CD14-positive monocyte (primary cell): ENCODE results near the gene TAF11L5. TPM values are rescaled to one million over a fixed set of nuclear protein-coding genes. Genes with fewer than 3 reads are reported as not detected.
"Not testable (repeated sequence)": the region's sequence is repeated elsewhere in the genome, so short reads cannot be mapped to it uniquely, and the experiment has no call there.

Experiments used
- DNase-seq, 3 donors: peaks; one replicate each; pipeline ENCODE4 v3.0.0-alpha.2; 2011 to 2022
- H2AFZ ChIP-seq: 2 replicates; pipeline ENCODE4 v1.6.0; 2012; ENCODE audit warnings: mild to moderate bottlenecking, low read depth, low read length, inconsistent platforms; ENCODE audit not compliant: insufficient read depth, poor library complexity, severe bottlenecking
- H3K27ac ChIP-seq, 2 donors: 1 replicate in 1 of 2; 2 replicates in 1 of 2; pipeline ENCODE4 v1.5.1; 2012 to 2013; ENCODE audit warnings: low read length in 2 of 2, control low read depth in 1 of 2, inconsistent platforms in 1 of 2, low read depth in 1 of 2, mild to moderate bottlenecking in 1 of 2
- H3K27me3 ChIP-seq, 2 donors: one replicate each; pipeline versions ENCODE4 v1.6.0 to v1.6.1; 2011 to 2013; ENCODE audit warnings: low read length in 2 of 2; ENCODE audit not compliant: control insufficient read depth in 2 of 2, insufficient read depth in 2 of 2
- H3K36me3 ChIP-seq, 2 donors: replicated peaks in 1 of 2; 1 replicate in 1 of 2; 2 replicates in 1 of 2; pipeline versions ENCODE4 v1.5.1 to v1.6.1; 2012 to 2013; ENCODE audit warnings: low read length in 2 of 2, control low read depth in 1 of 2, inconsistent platforms in 1 of 2, mild to moderate bottlenecking in 1 of 2; ENCODE audit not compliant: insufficient read depth in 2 of 2, control insufficient read depth in 1 of 2
- H3K4me1 ChIP-seq, 2 donors: 1 replicate in 1 of 2; 2 replicates in 1 of 2; pipeline versions ENCODE4 v1.5.1 to v1.6.1; 2012 to 2013; ENCODE audit warnings: low read length in 2 of 2, control low read depth in 1 of 2, inconsistent platforms in 1 of 2, mild to moderate bottlenecking in 1 of 2, moderate library complexity in 1 of 2; ENCODE audit not compliant: insufficient read depth in 2 of 2, control insufficient read depth in 1 of 2
- H3K4me2 ChIP-seq: replicated peaks from 2 replicates; pipeline ENCODE3; 2012; ENCODE audit warnings: low read length, moderate library complexity, mild to moderate bottlenecking; ENCODE audit not compliant: poor library complexity, severe bottlenecking; ENCODE audit errors: extremely low read depth
- H3K4me3 ChIP-seq, 3 experiments: fragments of 200-600 bp in 1 of 3; sonication (generic) in 1 of 3; replicated peaks in 1 of 3; 1 replicate in 2 of 3; 2 replicates in 1 of 3; pipeline ENCODE4 v1.5.1; 2011 to 2013; ENCODE audit warnings: low read length in 3 of 3, mild to moderate bottlenecking in 3 of 3, control low read depth in 2 of 3, low read depth in 2 of 3, inconsistent platforms in 1 of 3, moderate library complexity in 1 of 3
- H3K79me2 ChIP-seq: 2 replicates; pipeline ENCODE4 v1.6.0; 2012; ENCODE audit warnings: mild to moderate bottlenecking, control low read depth, inconsistent platforms, low read length, moderate library complexity; ENCODE audit not compliant: insufficient read depth
- H3K9ac ChIP-seq: 2 replicates; pipeline ENCODE4 v1.6.0; 2017; ENCODE audit warnings: low read length, mild to moderate bottlenecking; ENCODE audit not compliant: insufficient read depth, poor library complexity, severe bottlenecking
- H3K9me3 ChIP-seq, 2 donors: replicated peaks in 1 of 2; 1 replicate in 1 of 2; 2 replicates in 1 of 2; pipeline versions ENCODE4 v1.5.1 to v1.6.1; 2012 to 2013; ENCODE audit warnings: low read length in 2 of 2, control low read depth in 1 of 2; ENCODE audit not compliant: control insufficient read depth in 1 of 2, insufficient read depth in 1 of 2
- H4K20me1 ChIP-seq: 2 replicates; pipeline ENCODE4 v1.6.0; 2012; ENCODE audit warnings: mild to moderate bottlenecking, low read length, control low read depth, moderate library complexity; ENCODE audit not compliant: insufficient read depth
- H3K27ac Mint-ChIP-seq, 7 donors: one replicate each; pipeline ENCODE4 v1.8.0; 2020; ENCODE audit warnings: mild to moderate bottlenecking in 7 of 7, mixed read lengths in 7 of 7, moderate library complexity in 6 of 7, inconsistent platforms in 2 of 7
- H3K27me3 Mint-ChIP-seq, 3 donors: one replicate each; pipeline ENCODE4 v1.8.0; 2021 to 2022; ENCODE audit warnings: low read depth in 3 of 3, mild to moderate bottlenecking in 3 of 3, mixed read lengths in 3 of 3, moderate library complexity in 3 of 3, inconsistent platforms in 1 of 3
- H3K36me3 Mint-ChIP-seq, 2 donors: one replicate each; pipeline ENCODE4 v1.8.0; 2020; ENCODE audit warnings: mixed read lengths in 2 of 2, inconsistent platforms in 1 of 2, mild to moderate bottlenecking in 1 of 2
- H3K4me1 Mint-ChIP-seq: one replicate; pipeline ENCODE4 v1.8.0; 2020; ENCODE audit warnings: mild to moderate bottlenecking, mixed read lengths
- H3K4me3 Mint-ChIP-seq, 2 donors: one replicate each; pipeline ENCODE4 v1.8.0; 2020; ENCODE audit warnings: mild to moderate bottlenecking in 2 of 2, mixed read lengths in 2 of 2, moderate library complexity in 1 of 2
- H3K9me3 Mint-ChIP-seq, 7 donors: one replicate each; pipeline ENCODE4 v1.8.0; 2020 to 2022; ENCODE audit warnings: mixed read lengths in 7 of 7, mild to moderate bottlenecking in 6 of 7, moderate library complexity in 6 of 7, inconsistent platforms in 2 of 7
- CTCF ChIP-seq: fragments of 200-600 bp; IDR thresholded peaks from one replicate; pipeline ENCODE4 v1.8.0; 2022; ENCODE audit warnings: antibody characterized with exemption, mild to moderate bottlenecking
- WGBS: methylation state at CpG from one replicate; pipeline ENCODE4 v1.1.5; 2013; ENCODE audit warnings: missing lambda C conversion rate; ENCODE audit not compliant: insufficient coverage; 5-methylcytosine and 5-hydroxymethylcytosine counted together
- intact Hi-C, 2 donors: fragments of 100-400 bp; cut with micrococcal nuclease; formaldehyde crosslinking; loops; one replicate each; pipeline versions ENCODE4 v1.15.0 to v1.15.1; 2023
- polyA plus RNA-seq, 3 donors: library from polyadenylated mRNA; depleted of rRNA in 1 of 3; unstranded in 2 of 3; stranded (reverse) in 1 of 3; fragments of 300-500 nt in 2 of 3; fragments of >200 nt in 1 of 3; fragmentation: Illumina TruSeq in 2 of 3; gene quantifications; 1 replicate in 2 of 3; 2 replicates in 1 of 3; pipeline ENCODE4 v1.2.3, GENCODE V29; 2012 to 2021

TAF11L5 gene
- polyA plus RNA-seq, 3 donors: not detected

- no peaks in the 10 kb centered on the region for H3K27me3 ChIP-seq
- no peaks in the 10 kb centered on the region for H3K79me2 ChIP-seq
- Mint-ChIP-seq H3K4me1 (no peaks in the 10 kb centered on the region), H3K27ac (no peak overlapping the region), H3K9me3 (peaks cover 7 to 15% (median 11%) of the 10 kb centered on the region in 7 donors), H3K36me3 (no peaks in the 10 kb centered on the region), H3K27me3 (peaks cover 0 to 1% (median 0%) of the 10 kb centered on the region in 3 donors), H3K4me3 (no peak overlapping the region)
- no peaks in the 10 kb centered on the region for H3K4me1 ChIP-seq
- no peak overlapping the region for H3K9ac ChIP-seq
- no peak overlapping the region for H3K27ac ChIP-seq
- peaks cover 0 to 17% of the 10 kb centered on the region in 2 donors for H3K9me3 ChIP-seq
- intact Hi-C loops: no loop called here
- no peak for DNase-seq
- no peak overlapping the region for H3K4me3 ChIP-seq
- no peaks in the 10 kb centered on the region for H3K36me3 ChIP-seq
- H2AFZ ChIP-seq: no peak overlapping the region
- WGBS: no CpG with 5 or more reads among the region's 3 CpGs
- H4K20me1 ChIP-seq: no peaks in the 10 kb centered on the region
- no peak overlapping the region for H3K4me2 ChIP-seq
- no peak for TF ChIP-seq CTCF
Measured at GRCh38 chr5:17492770-17493169, 32.3 kb upstream of the TAF11L5 start.

- no peak overlapping the region for H3K27ac Mint-ChIP-seq
- TF ChIP-seq CTCF: no peak
- H3K36me3 Mint-ChIP-seq: no peaks in the 10 kb centered on the region
- no peaks in the 10 kb centered on the region for H4K20me1 ChIP-seq
- H3K9me3 Mint-ChIP-seq: peaks cover 0 to 8% (median 6%) of the 10 kb centered on the region in 7 donors
- WGBS: 100% methylated on average over 2 of the region's 4 CpGs
- H3K27me3 Mint-ChIP-seq: peaks cover 0 to 3% (median 0%) of the 10 kb centered on the region in 3 donors
- H3K27me3 ChIP-seq: no peaks in the 10 kb centered on the region
- peaks cover 10% of the 10 kb centered on the region for H3K4me1 Mint-ChIP-seq
- no peak for DNase-seq
- intact Hi-C loops: no loop called here
- H3K27ac ChIP-seq: no peak overlapping the region
- H3K36me3 ChIP-seq: no peaks in the 10 kb centered on the region
- H2AFZ ChIP-seq: no peak overlapping the region
- no peak overlapping the region for H3K4me3 ChIP-seq
- H3K4me1 ChIP-seq: no peaks in the 10 kb centered on the region
- H3K4me3 Mint-ChIP-seq: no peak overlapping the region
- no peak overlapping the region for H3K4me2 ChIP-seq
- no peak overlapping the region for H3K9ac ChIP-seq
- peaks cover 0 to 2% of the 10 kb centered on the region in 2 donors for H3K9me3 ChIP-seq
- no peaks in the 10 kb centered on the region for H3K79me2 ChIP-seq
Measured at GRCh38 chr5:17497446-17497845, 27.6 kb upstream of the TAF11L5 start.

GRCh38 chr5:17497931-17498330, 27.1 kb upstream of the TAF11L5 start, which contains the start of gene TAF11L2:
TAF11L2 (plus strand) TSS chr5:17498231.
- 100% methylated on average over 5 of the region's 8 CpGs for WGBS
- DNase-seq, H3K4me2 ChIP-seq, H3K4me1 ChIP-seq, H4K20me1 ChIP-seq, H3K27ac Mint-ChIP-seq, intact Hi-C loops, H2AFZ ChIP-seq, H3K36me3 ChIP-seq, H3K4me3 ChIP-seq, H3K27me3 ChIP-seq, H3K4me3 Mint-ChIP-seq, H3K79me2 ChIP-seq, H3K9me3 ChIP-seq, H3K9me3 Mint-ChIP-seq, H3K27ac ChIP-seq, H3K9ac ChIP-seq, H3K36me3 Mint-ChIP-seq, H3K27me3 Mint-ChIP-seq: not testable (repeated sequence)
- peaks cover 10% of the 10 kb centered on the region for H3K4me1 Mint-ChIP-seq
